Keratinocyte (primary cell): ENCODE measurements around the gene THSD7B. TPM values are rescaled to one million over a fixed set of nuclear protein-coding genes. Genes with fewer than 3 reads are reported as not detected.

Experiments
- DNase-seq: peaks from one replicate; pipeline ENCODE4 v3.0.0-alpha.2; 2011; ENCODE audit warnings: low read depth, missing footprints, low spot score
- FAIRE-seq: peaks from 2 replicates; lab custom pipeline; 2011; peaks lifted over from hg19 to GRCh38; lab: Jason Lieb, UNC
- H2AFZ ChIP-seq: 2 replicates; pipeline ENCODE4 v1.6.0; 2012; ENCODE audit warnings: low read length, control low read depth, inconsistent platforms; ENCODE audit not compliant: control insufficient read depth
- H3K27ac ChIP-seq: 2 replicates; pipeline ENCODE4 v1.5.1; 2011; ENCODE audit warnings: low read length; ENCODE audit not compliant: control insufficient read depth, insufficient read depth
- H3K27me3 ChIP-seq: 3 replicates; pipeline ENCODE4 v1.6.0; 2011; ENCODE audit warnings: low read length; ENCODE audit not compliant: control insufficient read depth, insufficient read depth; ENCODE audit errors: extremely low read depth
- H3K36me3 ChIP-seq, 2 experiments: 2 replicates in 1 of 2; 3 replicates in 1 of 2; pipeline ENCODE4 v1.5.1; 2011; ENCODE audit warnings: low read length in 2 of 2, mild to moderate bottlenecking in 1 of 2; ENCODE audit not compliant: control insufficient read depth in 2 of 2, insufficient read depth in 2 of 2; ENCODE audit errors: extremely low read depth in 1 of 2
- H3K4me1 ChIP-seq: 3 replicates; pipeline ENCODE4 v1.5.1; 2011; ENCODE audit warnings: low read length; ENCODE audit not compliant: control insufficient read depth, insufficient read depth; ENCODE audit errors: extremely low read depth
- H3K4me2 ChIP-seq: 3 replicates; pipeline ENCODE4 v1.6.0; 2011; ENCODE audit warnings: low read depth, low read length; ENCODE audit not compliant: control insufficient read depth, insufficient read depth; ENCODE audit errors: extremely low read depth
- H3K4me3 ChIP-seq, 3 experiments: fragments of 200-600 bp in 1 of 3; sonication (generic) in 1 of 3; 2 replicates in 2 of 3; 3 replicates in 1 of 3; pipeline ENCODE4 v1.5.1; 2011 to 2016; ENCODE audit warnings: low read length in 3 of 3, mild to moderate bottlenecking in 3 of 3, control low read depth in 2 of 3, inconsistent platforms in 1 of 3, low read depth in 1 of 3, mixed read lengths in 1 of 3, mixed run types in 1 of 3, moderate library complexity in 1 of 3; ENCODE audit not compliant: control insufficient read depth in 2 of 3, insufficient read depth in 2 of 3; ENCODE audit errors: extremely low read depth in 1 of 3
- H3K79me2 ChIP-seq: 2 replicates; pipeline ENCODE4 v1.6.0; 2012; ENCODE audit warnings: low read length; ENCODE audit not compliant: control insufficient read depth, insufficient read depth
- H3K9ac ChIP-seq: 3 replicates; pipeline ENCODE4 v1.6.0; 2011; ENCODE audit warnings: low read length; ENCODE audit not compliant: control insufficient read depth, insufficient read depth; ENCODE audit errors: extremely low read depth
- H3K9me1 ChIP-seq: 3 replicates; pipeline ENCODE4 v1.6.0; 2011; ENCODE audit warnings: low read length; ENCODE audit not compliant: control insufficient read depth, insufficient read depth; ENCODE audit errors: extremely low read depth
- H3K9me3 ChIP-seq: 2 replicates; pipeline ENCODE4 v1.5.1; 2012; ENCODE audit warnings: low read depth, low read length; ENCODE audit not compliant: control insufficient read depth
- H4K20me1 ChIP-seq: 3 replicates; pipeline ENCODE4 v1.6.0; 2011; ENCODE audit warnings: low read length; ENCODE audit not compliant: control insufficient read depth, insufficient read depth; ENCODE audit errors: extremely low read depth
- EZH2 ChIP-seq: IDR thresholded peaks from one replicate; pipeline ENCODE4 v1.6.1; 2012; ENCODE audit warnings: inconsistent platforms, mild to moderate bottlenecking, low read length, moderate library complexity
- dilution Hi-C: fragments of 300-500 bp; cut with MboI; formaldehyde crosslinking; loops from one replicate; pipeline ENCODE4 v1.7.0; 2020; ENCODE audit warnings: low sequenced_read_pairs; ENCODE audit not compliant: extremely low pct_ligation_motif_present
- polyA plus RNA-seq, 5 experiments: library from polyadenylated mRNA; depleted of rRNA in 3 of 5; stranded (reverse) in 3 of 5; stranded (forward) in 1 of 5; unstranded in 1 of 5; fragments of >200 nt; gene quantifications; 1 replicate in 1 of 5; 2 replicates in 3 of 5; 3 replicates in 1 of 5; pipeline versions ENCODE4 v1.2.1 to v1.2.3, GENCODE V29; 2011 to 2012; ENCODE audit warnings: missing spikeins in 2 of 5, low read depth in 1 of 5, low replicate concordance in 1 of 5
- TF ChIP-seq, protein P1 (sequence below), 3 experiments: IDR thresholded peaks in 1 of 3; conservative IDR thresholded peaks in 1 of 3; optimal IDR thresholded peaks in 1 of 3; 2 replicates in 2 of 3; 3 replicates in 1 of 3; pipeline versions ENCODE3 to v1.5.1; 2011; ENCODE audit warnings: low read length in 3 of 3, mild to moderate bottlenecking in 3 of 3, moderate library complexity in 2 of 3, control low read depth in 1 of 3, inconsistent platforms in 1 of 3; ENCODE audit not compliant: insufficient read depth in 2 of 3; ENCODE audit errors: extremely low read depth in 1 of 3

THSD7B gene
- polyA plus RNA-seq, 1 donor (not counting 4 experiments of a cell fraction or from before 2014, with no cell fraction given) = 0.04 TPM

DNA sequence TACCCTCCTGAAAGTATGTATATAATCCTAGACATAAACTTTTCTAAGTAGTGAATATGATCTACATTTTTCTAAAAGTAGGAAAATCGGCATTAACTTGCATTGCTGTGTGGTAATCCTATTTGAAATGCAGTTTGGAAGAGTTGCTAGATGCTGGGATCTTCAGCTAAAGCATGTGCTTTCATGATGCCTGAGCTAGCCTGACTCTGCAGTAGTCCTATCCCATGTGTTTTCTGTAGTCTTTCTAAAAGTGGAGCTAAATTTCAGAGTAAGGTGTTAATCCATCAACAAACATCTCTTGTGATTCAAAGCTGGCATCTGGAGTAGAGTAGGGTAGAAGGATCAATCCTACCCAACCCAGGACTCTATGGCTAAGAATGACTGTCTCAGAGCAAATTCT, 229.4 kb downstream of the THSD7B start:
- H3K79me2 ChIP-seq = no peaks in the 10 kb centered on the region
- H3K36me3 ChIP-seq = no peaks in the 10 kb centered on the region
- FAIRE-seq = no peak
- H3K9me3 ChIP-seq = no peaks in the 10 kb centered on the region
- H4K20me1 ChIP-seq = no peaks in the 10 kb centered on the region
- dilution Hi-C loops = no loop called here
- H3K9me1 ChIP-seq = no peaks in the 10 kb centered on the region
- DNase-seq = no peak
- no peaks in the 10 kb centered on the region for H3K27me3 ChIP-seq
- H2AFZ ChIP-seq = no peak overlapping the region
- no peak overlapping the region for H3K4me2 ChIP-seq
- H3K9ac ChIP-seq = no peak overlapping the region
- H3K4me1 ChIP-seq = no peaks in the 10 kb centered on the region
- TF ChIP-seq, protein P1, sequence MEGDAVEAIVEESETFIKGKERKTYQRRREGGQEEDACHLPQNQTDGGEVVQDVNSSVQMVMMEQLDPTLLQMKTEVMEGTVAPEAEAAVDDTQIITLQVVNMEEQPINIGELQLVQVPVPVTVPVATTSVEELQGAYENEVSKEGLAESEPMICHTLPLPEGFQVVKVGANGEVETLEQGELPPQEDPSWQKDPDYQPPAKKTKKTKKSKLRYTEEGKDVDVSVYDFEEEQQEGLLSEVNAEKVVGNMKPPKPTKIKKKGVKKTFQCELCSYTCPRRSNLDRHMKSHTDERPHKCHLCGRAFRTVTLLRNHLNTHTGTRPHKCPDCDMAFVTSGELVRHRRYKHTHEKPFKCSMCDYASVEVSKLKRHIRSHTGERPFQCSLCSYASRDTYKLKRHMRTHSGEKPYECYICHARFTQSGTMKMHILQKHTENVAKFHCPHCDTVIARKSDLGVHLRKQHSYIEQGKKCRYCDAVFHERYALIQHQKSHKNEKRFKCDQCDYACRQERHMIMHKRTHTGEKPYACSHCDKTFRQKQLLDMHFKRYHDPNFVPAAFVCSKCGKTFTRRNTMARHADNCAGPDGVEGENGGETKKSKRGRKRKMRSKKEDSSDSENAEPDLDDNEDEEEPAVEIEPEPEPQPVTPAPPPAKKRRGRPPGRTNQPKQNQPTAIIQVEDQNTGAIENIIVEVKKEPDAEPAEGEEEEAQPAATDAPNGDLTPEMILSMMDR (optimal IDR thresholded peaks at IDR 0.05 in 1 of 3, IDR thresholded peaks at IDR 0.05 in 1 of 3, conservative IDR thresholded peaks at IDR 0.05 in 1 of 3; ENCODE audit: extremely low read depth in 1 of 3, insufficient read depth in 2 of 3, low read length in 3 of 3) = no peak
- TF ChIP-seq EZH2 = no peak
- H3K4me3 ChIP-seq = no peak overlapping the region
- H3K27ac ChIP-seq = no peak overlapping the region

DNA sequence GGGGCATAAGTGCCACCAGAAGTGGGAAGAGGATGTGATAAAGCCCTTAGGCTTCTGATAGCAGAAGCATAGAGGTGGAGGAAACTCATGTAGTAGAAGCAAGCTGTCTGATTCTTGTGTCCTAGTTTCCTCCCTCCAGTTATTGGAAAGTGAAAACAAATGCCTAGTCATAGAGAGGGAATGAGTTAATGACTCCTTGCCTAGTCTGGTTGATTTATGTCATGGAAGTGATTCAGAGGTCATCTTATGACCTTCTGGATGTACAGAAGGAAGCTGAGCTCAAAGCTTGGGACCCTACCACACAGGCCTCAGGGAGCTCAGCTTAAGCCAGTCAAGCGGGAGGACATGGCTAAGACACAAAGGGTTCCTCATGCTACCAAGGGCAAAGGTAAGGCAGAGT, 232.2 kb downstream of the THSD7B start:
- H3K9ac ChIP-seq = no peak overlapping the region
- H2AFZ ChIP-seq = no peak overlapping the region
- no peak for DNase-seq
- no peak overlapping the region for H3K27ac ChIP-seq
- no peaks in the 10 kb centered on the region for H3K9me3 ChIP-seq
- no peak overlapping the region for H3K4me2 ChIP-seq
- no peaks in the 10 kb centered on the region for H3K4me1 ChIP-seq
- H3K36me3 ChIP-seq = no peaks in the 10 kb centered on the region
- no peaks in the 10 kb centered on the region for H3K79me2 ChIP-seq
- FAIRE-seq = no peak
- no peak for TF ChIP-seq EZH2
- TF ChIP-seq, protein P1 (optimal IDR thresholded peaks at IDR 0.05 in 1 of 3, IDR thresholded peaks at IDR 0.05 in 1 of 3, conservative IDR thresholded peaks at IDR 0.05 in 1 of 3; ENCODE audit: extremely low read depth in 1 of 3, insufficient read depth in 2 of 3, low read length in 3 of 3) = no peak
- H4K20me1 ChIP-seq = no peaks in the 10 kb centered on the region
- H3K27me3 ChIP-seq = no peaks in the 10 kb centered on the region
- dilution Hi-C loops = no loop called here
- H3K9me1 ChIP-seq = no peaks in the 10 kb centered on the region
- H3K4me3 ChIP-seq = no peak overlapping the region
